Glutamatergic neuron (in vitro differentiated cells): ENCODE data around the gene PTPRM. TPM values are rescaled to one million over a fixed set of nuclear protein-coding genes. Genes with fewer than 3 reads are reported as not detected.

Experiments
- DNase-seq: peaks from one replicate; pipeline ENCODE4 v3.0.0; 2022
- H3K27ac Mint-ChIP-seq: one replicate; pipeline ENCODE4 v1.8.0; 2020; ENCODE audit warnings: mild to moderate bottlenecking, mixed read lengths, inconsistent platforms; ENCODE audit not compliant: unreplicated experiment
- H3K27me3 Mint-ChIP-seq: one replicate; pipeline ENCODE4 v1.8.0; 2020; ENCODE audit warnings: mild to moderate bottlenecking, moderate library complexity, mixed read lengths, inconsistent platforms; ENCODE audit not compliant: unreplicated experiment
- H3K36me3 Mint-ChIP-seq: one replicate; pipeline ENCODE4 v1.8.0; 2020; ENCODE audit warnings: mild to moderate bottlenecking, mixed read lengths, inconsistent platforms; ENCODE audit not compliant: unreplicated experiment
- H3K4me1 Mint-ChIP-seq: one replicate; pipeline ENCODE4 v1.8.0; 2020; ENCODE audit warnings: mild to moderate bottlenecking, low read depth, mixed read lengths, inconsistent platforms; ENCODE audit not compliant: unreplicated experiment
- H3K4me3 Mint-ChIP-seq: one replicate; pipeline ENCODE4 v1.8.0; 2020; ENCODE audit warnings: mild to moderate bottlenecking, mixed read lengths, inconsistent platforms; ENCODE audit not compliant: unreplicated experiment
- H3K9me3 Mint-ChIP-seq: one replicate; pipeline ENCODE4 v1.8.0; 2020; ENCODE audit warnings: mild to moderate bottlenecking, moderate library complexity, mixed read lengths, inconsistent platforms; ENCODE audit not compliant: unreplicated experiment
- CTCF ChIP-seq: fragments of 200-600 bp; sonication (generic); IDR thresholded peaks from one replicate; pipeline ENCODE4 v1.5.0; 2021; ENCODE audit not compliant: partially characterized antibody, unreplicated experiment
- total RNA-seq: library from RNA; stranded (reverse); fragmentation: NEBNext Ultra II Directional; extraction: Animal tissue kit (Norgen Biotek cat#: 25700); gene quantifications from one replicate; pipeline ENCODE4 v1.2.1, GENCODE V29; 2021; ENCODE audit not compliant: unreplicated experiment

Gene PTPRM
- total RNA-seq, 1 donor from 2014 or later: 23.9 TPM

GRCh38 chr18:7678801-7679200 lies 111.7 kb downstream of the PTPRM start:
- no peak for DNase-seq
- Mint-ChIP-seq H3K36me3 (no peaks in the 10 kb centered on the region), H3K4me1 (peaks cover 12% of the 10 kb centered on the region), H3K27ac (no peak overlapping the region), H3K9me3 (peaks cover 2% of the 10 kb centered on the region), H3K27me3 (peaks cover 3% of the 10 kb centered on the region), H3K4me3 (no peak overlapping the region)
- TF ChIP-seq CTCF: no peak

DNA sequence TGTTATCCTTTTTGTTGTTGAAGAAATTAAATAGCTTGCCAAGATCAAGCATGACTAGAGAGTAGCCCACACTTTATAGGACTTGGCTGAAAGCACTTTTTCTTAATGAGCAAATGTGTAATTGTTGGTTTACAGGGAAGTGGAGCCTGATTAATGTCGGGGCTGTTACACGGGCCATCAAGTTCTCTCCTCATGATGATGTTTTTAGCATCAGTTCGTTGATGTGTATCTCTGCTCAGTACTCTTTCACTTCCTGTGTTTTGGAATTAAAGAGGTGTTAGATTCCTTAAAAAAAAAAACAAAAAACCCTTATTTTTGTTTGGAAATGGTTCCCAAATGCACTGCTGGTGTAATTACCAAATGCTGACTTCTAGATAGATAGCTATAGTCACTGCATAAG lies 114.2 kb downstream of the PTPRM start:
- peaks cover 2% of the 10 kb centered on the region for H3K9me3 Mint-ChIP-seq
- no peak for TF ChIP-seq CTCF
- no peaks in the 10 kb centered on the region for H3K36me3 Mint-ChIP-seq
- H3K4me1 Mint-ChIP-seq: peaks cover 8% of the 10 kb centered on the region
- H3K27me3 Mint-ChIP-seq: peaks cover 3% of the 10 kb centered on the region
- no peak for DNase-seq
- no peak overlapping the region for H3K4me3 Mint-ChIP-seq
- no peak overlapping the region for H3K27ac Mint-ChIP-seq

GRCh38 chr18:7682321-7682720 lies 115.2 kb downstream of the PTPRM start:
- Mint-ChIP-seq H3K9me3 (no peaks in the 10 kb centered on the region), H3K27ac (no peak overlapping the region), H3K4me3 (no peak overlapping the region), H3K36me3 (no peaks in the 10 kb centered on the region), H3K27me3 (peaks cover 3% of the 10 kb centered on the region), H3K4me1 (no peaks in the 10 kb centered on the region)
- no peak for TF ChIP-seq CTCF
- DNase-seq: no peak

- DNase-seq: no peak
- no peak overlapping the region for H3K27ac Mint-ChIP-seq
- H3K36me3 Mint-ChIP-seq: no peaks in the 10 kb centered on the region
- no peak overlapping the region for H3K4me3 Mint-ChIP-seq
- no peak for TF ChIP-seq CTCF
- no peaks in the 10 kb centered on the region for H3K4me1 Mint-ChIP-seq
- peaks cover 3% of the 10 kb centered on the region for H3K27me3 Mint-ChIP-seq
- no peaks in the 10 kb centered on the region for H3K9me3 Mint-ChIP-seq
Observed at GRCh38 chr18:7683753-7684152, 116.6 kb downstream of the PTPRM start.

DNA sequence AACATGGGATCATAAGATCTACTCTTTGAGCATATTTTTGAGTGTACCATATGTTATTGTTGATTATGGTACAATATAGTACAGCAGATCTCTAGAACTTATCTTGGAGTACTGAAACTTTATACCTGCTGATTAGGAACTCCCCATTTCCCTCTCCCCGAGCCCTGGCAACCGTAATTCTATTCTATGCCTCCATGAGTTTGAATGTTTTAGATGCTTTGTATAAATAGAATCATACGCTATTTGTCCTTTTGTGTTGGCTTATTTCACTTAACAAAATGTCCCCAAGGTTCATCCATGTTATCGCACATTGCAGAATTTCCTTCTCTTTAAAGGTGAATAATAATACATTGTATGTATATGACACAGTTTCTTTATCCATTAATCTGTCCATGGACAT lies 117.2 kb downstream of the PTPRM start:
- Mint-ChIP-seq H3K27ac (no peak overlapping the region), H3K4me3 (no peak overlapping the region)
- no peak for TF ChIP-seq CTCF

More for the DNA sequence above, 117.2 kb downstream of the PTPRM start:
- Mint-ChIP-seq H3K4me1 (no peaks in the 10 kb centered on the region), H3K9me3 (no peaks in the 10 kb centered on the region), H3K36me3 (no peaks in the 10 kb centered on the region), H3K27me3 (peaks cover 3% of the 10 kb centered on the region)
- DNase-seq: no peak
